A549 treated with ZK216348 at 1 μM for 4 hours (cell line): ENCODE data around the gene ETV1. TPM values are rescaled to one million over a fixed set of nuclear protein-coding genes. Genes with fewer than 3 reads are reported as not detected.

Source experiments
- total RNA-seq: library from RNA; stranded (reverse); fragments of 200-300 nt; extraction: Qiagen RNA extraction; gene quantifications from 5 replicates; pipeline ENCODE4 v1.2.3, GENCODE V29; 2022; ENCODE audit warnings: low read depth

The ETV1 gene
- 2.2 to 3.2 TPM (median 2.4 TPM) in 5 replicates for total RNA-seq

DNA sequence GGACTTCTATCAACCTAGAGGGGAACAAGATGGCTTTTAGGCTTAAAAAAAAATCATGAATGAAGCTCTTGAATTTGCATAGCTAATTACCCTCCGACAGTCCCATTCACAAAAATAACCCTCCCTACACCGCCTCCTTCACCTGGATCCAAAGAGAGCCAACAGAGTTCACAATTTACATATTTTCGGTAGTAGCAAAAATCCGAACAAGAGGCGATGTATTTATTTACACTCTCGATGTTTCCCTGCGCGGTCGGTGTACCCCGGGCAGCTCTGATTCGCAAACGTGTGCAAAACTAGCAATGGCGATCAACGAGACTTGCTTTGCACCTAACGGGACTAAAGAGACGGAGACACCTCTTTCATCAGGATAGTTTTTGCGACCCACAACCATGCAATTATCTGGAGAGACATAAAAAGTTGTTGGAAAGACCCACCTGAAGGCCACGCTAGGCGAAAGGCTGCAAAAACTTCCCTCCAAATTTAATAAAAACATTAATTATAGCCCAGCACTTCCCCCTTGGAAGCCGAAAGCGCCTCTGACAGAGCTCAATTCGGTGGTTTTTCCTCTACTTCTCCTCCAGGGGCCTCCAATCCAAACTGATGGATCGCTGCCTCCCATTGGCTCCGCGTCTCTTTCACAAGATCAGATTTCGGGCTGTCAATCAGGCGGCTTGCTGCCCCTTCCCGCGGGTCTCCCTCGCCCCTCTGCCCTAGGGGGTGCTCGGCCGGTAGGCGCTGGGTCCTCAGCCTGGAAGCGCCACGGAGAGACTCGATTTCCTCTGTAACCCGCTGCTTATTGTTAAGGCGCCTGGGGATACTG is at the start of gene ETV1:
TSS of gene ETV1 (minus strand) at position 541 of the 823 bp plus-strand sequence. CDS start 614 bp downstream, outside the sequence.

